GM12874 (cell line): ENCODE measurements around the gene OR52E4.

Experiments
- TF ChIP-seq, protein P1 (sequence below): IDR thresholded peaks from 2 replicates; pipeline ENCODE4 v1.5.1; 2011; ENCODE audit warnings: low read depth, mild to moderate bottlenecking, control low read depth, low read length, moderate library complexity; ENCODE audit not compliant: insufficient read depth

The OR52E4 gene

DNA sequence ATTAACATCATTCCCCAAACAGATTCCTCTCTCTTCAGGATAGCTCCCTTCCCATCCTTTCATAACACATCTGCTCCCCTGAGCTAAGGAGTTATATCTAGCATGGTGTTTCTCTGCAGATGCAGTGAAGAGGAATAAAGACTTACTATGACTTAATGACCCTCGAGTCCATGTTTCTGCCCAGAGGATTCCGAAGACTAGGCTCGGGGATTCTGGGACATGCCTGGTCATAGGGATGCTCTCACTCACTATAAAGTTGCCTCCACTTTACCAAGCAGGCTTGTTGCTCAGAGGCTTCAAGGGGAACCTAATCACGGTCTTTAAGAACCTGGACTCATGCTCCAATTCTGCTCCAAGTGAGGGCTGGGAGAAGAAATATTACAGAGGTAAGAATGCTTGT, at the start of gene OR52E4:
OR52E4 (plus strand) TSS at position 301 of the 400 bp plus-strand sequence. CDS start 3,664 bp downstream, outside the sequence.
- TF ChIP-seq, protein P1, sequence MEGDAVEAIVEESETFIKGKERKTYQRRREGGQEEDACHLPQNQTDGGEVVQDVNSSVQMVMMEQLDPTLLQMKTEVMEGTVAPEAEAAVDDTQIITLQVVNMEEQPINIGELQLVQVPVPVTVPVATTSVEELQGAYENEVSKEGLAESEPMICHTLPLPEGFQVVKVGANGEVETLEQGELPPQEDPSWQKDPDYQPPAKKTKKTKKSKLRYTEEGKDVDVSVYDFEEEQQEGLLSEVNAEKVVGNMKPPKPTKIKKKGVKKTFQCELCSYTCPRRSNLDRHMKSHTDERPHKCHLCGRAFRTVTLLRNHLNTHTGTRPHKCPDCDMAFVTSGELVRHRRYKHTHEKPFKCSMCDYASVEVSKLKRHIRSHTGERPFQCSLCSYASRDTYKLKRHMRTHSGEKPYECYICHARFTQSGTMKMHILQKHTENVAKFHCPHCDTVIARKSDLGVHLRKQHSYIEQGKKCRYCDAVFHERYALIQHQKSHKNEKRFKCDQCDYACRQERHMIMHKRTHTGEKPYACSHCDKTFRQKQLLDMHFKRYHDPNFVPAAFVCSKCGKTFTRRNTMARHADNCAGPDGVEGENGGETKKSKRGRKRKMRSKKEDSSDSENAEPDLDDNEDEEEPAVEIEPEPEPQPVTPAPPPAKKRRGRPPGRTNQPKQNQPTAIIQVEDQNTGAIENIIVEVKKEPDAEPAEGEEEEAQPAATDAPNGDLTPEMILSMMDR, result no peak

DNA sequence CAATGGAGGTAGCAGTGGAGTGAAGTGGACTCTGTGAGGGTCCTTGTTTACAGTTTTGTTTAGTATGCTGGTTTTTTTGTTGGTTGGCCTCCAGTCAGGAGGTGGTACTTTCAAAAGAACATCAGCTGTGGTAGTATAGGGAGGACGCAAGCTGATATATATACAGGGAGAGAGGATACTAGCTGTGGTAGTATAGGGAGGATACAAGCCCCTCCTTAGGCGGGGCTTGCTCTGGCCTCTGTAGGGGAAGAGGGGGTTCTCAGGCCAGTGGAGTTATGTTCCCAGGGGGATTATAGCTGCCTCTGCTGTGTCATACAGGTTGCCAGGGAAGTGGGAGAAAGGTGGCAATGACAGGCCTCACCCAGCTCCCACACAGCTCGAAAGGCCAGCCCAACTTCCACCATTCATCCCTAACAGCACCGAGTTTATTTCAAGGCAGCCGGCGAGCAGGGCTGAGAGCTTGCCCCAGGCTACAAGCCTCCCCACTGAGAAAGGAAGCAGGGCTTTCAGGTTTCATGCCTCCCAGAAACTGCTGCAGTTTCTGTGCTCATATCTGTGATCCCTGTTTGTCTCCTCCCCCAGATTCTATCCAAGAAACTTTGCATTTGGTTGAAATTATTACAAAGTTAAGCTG, 49.1 kb upstream of the OR52E4 start:
- TF ChIP-seq, protein P1, result no peak

DNA sequence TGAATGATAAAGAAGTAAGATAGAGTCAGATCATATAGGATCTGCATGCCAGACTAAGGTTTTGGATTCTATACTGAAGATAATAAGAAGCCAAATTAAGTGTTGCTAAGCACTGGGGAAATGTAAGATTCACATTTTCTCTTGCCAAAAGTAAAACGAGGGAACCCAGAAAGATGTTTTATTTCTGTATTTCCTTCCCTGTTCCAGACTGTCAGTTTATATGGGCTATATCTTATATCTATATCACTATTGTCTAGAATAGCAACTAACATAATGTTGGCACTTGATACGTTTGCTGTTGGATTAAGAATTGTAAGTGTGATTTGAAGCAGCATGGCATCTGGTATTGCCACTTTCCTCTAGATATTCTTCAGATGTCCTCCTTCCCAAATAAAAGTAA, 47.0 kb upstream of the OR52E4 start:
- TF ChIP-seq, protein P1, result no peak

DNA sequence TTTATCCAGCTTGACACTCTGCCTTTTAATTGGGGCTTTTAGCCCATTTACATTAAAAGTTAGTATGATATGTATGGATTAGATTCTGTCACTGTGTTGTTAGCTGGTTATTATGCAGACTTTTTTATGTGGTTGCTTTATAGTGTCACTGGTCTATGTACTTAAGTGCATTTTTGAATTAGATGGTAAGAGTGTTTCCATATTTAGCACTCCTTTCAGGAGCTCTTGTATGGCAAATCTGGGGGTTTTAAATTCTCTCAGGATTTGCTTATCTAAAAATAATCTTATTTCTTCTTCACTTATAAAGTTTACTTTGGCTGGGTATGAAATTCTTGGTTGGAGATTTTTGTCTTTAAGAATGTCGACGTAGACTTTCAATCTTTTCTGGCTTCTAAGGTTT, 42.7 kb upstream of the OR52E4 start:
- TF ChIP-seq, protein P1, result no peak

DNA sequence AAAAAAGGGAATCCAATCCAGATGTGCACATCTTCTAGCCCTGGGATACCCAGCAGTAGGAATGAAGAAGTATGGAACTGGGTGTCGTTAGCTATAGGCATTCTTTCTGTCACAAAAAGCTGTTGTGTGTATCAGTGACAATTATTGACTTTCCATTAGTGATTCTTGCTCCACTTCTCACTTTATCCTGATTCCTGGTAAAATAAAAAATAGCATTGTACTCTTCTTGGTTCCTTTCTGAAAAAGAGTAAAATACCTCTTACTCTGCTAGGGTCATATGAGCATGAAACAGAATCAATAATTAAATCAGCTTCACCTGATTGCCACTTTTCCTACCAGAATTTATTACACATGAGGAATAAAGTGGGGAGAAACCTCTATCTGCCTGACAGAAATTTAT, 38.6 kb upstream of the OR52E4 start, which contains the start of gene OR52E6:
OR52E6 (minus strand) TSS at position 101 of the 400 bp plus-strand sequence; CDS start at position 101, 0 bp downstream.
- TF ChIP-seq, protein P1, result no peak

DNA sequence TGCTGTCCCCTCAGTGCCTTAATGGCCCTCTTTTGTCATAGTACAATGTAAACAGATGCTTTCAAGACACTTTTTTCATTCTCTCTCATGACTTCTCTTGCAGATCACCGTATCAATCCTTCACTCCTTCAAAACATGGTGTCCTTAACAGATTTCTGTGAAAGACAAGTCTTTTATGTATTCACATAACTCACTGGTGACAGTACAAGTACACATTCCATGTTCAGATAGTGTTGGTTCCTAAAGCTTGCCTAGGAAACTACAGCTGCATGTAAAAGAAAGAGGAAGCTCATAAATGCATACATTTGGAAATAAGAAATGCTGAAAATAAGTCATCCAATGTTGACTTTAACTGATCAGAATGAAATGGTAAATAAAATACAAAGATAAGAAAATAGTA, 33.7 kb upstream of the OR52E4 start:
- TF ChIP-seq, protein P1, result no peak

DNA sequence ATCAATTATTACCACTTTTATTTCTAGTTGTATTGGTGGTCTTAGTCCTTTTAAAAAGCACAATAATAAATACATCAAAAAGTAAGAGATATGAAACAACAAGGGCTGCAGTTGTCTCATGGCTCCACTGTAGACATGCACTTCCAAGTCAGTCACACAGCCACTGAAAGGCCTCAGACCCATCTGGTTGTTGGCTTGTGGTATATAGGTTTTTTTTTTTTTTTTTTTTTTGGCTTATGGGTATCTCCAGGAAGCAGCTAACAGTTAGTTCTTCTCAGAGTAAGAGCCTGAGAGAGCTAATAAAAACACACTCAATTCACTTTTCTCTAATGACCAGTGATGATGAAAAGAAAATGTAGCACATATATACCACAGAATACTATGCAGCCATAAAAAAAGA, 32.7 kb upstream of the OR52E4 start:
- TF ChIP-seq, protein P1, result no peak
